Activated CD8-positive, alpha-beta memory T cell treated with anti-CD3 and anti-CD28 coated beads for 4 hours (primary cell): ENCODE measurements around the gene RBM41.
"Not testable (repeated sequence)": the region's sequence is repeated elsewhere in the genome, so short reads cannot be mapped to it uniquely, and the experiment has no call there.

ENCODE experiments used
- DNase-seq, 2 donors: peaks; one replicate each; pipeline ENCODE4 v3.0.0-alpha.2; 2020; ENCODE audit warnings: low read depth in 2 of 2

Gene RBM41

GRCh38 chrX:107118322-107119147, at the start of gene RBM41:
RBM41 (minus strand) TSS chrX:107118822; CDS start chrX:107118773, 49 bp downstream.
- peak; percentile 21 to 49 for DNase-seq

GRCh38 chrX:107168257-107168656, 49.6 kb upstream of the RBM41 start:
- DNase-seq: no peak

- DNase-seq: no peak
These were observed 48.7 kb upstream of the RBM41 start for GRCh38 chrX:107167163-107167921.

DNA sequence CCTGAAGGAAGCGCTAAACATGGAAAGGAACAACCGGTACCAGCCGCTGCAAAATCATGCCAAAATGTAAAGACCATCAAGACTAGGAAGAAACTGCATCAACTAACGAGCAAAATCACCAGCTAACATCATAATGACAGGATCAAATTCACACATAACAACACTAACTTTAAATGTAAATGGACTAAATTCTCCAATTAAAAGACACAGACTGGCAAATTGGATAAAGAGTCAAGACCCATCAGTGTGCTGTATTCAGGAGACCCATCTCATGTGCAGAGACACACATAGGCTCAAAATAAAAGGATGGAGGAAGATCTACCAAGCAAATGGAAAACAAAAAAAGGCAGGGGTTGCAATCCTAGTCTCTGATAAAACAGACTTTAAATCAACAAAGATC, 39.0 kb upstream of the RBM41 start:
- DNase-seq: not testable (repeated sequence)

- not testable (repeated sequence) for DNase-seq
These were observed 37.2 kb upstream of the RBM41 start for GRCh38 chrX:107155621-107156430.

- no peak for DNase-seq
These were observed 36.4 kb upstream of the RBM41 start for GRCh38 chrX:107154787-107155620.

- no peak for DNase-seq
These were observed 34.4 kb upstream of the RBM41 start for GRCh38 chrX:107153005-107153404.

- no peak for DNase-seq
These were observed 28.0 kb upstream of the RBM41 start for GRCh38 chrX:107146670-107147069.

DNA sequence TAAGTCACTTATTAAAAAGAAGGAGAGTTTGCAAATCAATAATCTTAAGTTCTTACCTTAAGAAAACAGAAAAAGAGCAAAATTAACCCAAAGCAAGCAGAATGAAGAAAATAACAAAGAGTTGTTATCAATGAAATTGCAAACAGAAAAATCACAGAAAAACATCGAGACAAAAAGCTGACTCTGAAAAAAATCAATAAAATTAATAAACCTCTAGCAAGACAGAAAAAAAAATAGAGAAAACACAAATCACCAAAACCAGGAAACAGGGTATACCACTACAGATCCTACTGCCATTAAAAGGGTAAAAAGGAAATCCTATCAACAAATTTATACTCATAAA, 17.3 kb upstream of the RBM41 start:
- DNase-seq: no peak

- no peak for DNase-seq
These were observed 16.7 kb upstream of the RBM41 start for GRCh38 chrX:107135049-107135964.

DNA sequence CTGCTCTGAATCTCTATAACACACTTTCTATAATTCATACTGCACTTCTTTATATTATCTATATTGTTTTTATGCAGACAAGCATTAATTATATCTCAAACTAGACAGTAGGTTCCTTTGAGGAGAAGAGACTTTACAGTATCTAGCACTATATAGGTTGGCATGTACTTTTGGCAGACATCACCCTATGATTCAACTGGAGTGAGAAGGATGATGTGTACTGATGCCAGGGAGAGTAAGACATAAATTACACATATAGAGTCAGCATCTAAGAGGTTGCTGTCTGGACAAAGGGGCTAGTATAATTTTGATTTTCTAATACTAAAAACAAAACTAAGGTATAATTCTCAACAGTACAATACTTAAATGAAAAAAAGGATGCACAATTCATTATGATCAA, 5.1 kb upstream of the RBM41 start:
- DNase-seq: no peak

DNA sequence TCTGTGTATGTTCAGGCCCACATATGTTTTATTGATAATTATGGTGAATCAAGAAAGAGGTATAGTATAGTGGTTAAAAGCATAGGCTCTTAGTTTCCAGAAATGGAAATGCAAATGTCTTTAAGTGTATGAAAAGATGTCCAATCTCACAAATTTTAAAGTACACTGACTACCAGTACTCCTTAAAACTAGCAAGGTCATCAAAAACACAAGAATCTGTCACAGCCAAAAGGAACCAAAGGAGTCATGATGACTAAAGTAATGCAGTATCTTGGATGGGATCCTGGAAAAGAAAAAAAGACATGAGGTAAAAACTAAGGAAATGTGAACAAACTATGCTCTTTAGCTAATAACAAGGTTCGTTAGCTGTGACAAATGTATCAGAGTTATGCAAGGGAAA, 661 bp upstream of the RBM41 start:
- DNase-seq: no peak

GRCh38 chrX:107117993-107118321, 665 bp downstream of the RBM41 start:
- DNase-seq: no peak

DNA sequence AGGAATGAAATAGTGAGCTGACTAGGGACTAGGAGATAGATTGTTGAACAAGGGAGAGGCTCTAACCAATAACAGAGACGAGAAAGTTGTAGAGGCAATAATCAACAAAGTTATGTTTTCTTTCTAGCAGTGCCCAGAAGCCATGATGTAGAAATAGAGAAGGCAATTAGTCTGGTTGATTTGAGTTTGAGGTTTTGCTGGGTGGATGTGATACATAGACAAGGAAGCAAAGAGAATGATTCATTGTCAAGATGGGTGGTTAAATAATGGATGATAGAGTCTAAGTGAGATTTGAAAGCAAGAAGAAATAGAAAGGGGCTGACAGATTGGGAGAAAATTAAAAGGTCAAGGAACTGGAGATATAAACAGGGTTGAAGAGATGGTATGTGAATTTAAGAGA, 11.2 kb downstream of the RBM41 start:
- DNase-seq: no peak

GRCh38 chrX:107102980-107103379, 15.6 kb downstream of the RBM41 start:
- DNase-seq: no peak

GRCh38 chrX:107076158-107076557, 42.5 kb downstream of the RBM41 start:
- no peak for DNase-seq

GRCh38 chrX:107057731-107058130, 60.9 kb downstream of the RBM41 start:
- DNase-seq: not testable (repeated sequence)

- no peak for DNase-seq
These were observed 63.6 kb downstream of the RBM41 start for GRCh38 chrX:107054978-107055377.

DNA sequence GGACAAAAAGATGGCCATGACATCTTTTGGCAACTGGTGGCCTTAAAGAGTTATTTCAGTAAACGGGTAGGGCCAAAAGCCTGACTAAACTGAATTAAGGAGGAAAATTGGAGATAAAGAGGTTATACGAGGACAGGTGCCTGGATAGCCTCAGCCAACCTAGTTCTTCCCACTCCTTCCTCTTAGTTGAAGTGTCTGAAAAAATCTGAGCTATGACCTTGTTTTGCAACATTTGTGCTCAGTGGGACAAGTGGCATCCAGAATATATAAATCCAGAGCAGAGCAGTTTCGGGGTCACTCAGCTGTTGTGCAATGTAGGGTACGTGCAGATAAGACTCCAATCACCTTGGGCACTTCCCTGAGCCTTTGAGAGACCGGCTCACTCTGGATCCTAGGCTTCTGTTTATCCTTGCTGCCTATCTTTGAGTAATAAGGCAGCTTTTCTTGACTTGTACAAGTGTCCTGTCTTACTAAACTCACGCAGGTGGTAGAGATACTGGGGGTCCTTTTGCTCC, 68.4 kb downstream of the RBM41 start:
- DNase-seq: no peak

DNA sequence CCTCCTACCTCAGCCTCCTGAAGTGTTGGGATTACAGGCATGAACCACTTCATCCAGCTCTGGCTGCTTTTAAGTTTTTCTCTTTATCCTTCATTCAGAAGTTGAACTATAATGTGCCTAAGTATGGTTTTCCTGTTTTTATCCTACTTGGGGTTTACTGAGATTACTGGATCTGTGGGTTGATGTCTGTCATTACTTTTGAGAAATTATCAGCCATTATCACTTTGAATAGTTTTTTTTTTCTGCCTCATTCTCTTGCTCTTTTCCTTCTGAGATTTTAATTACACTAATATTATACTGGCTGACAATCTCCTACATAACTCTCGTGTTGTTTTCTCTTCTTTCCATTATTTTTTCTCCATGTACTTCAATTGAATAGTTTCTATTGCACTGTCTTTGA, 71.0 kb downstream of the RBM41 start:
- no peak for DNase-seq
